Measurements from ENCODE around the gene RASGEF1B. TPM values are rescaled to one million over a fixed set of nuclear protein-coding genes. Genes with fewer than 3 reads are reported as not detected.

RASGEF1B gene
- total RNA-seq = 0.10 and 0.88 TPM in 2 replicates

GRCh38 chr4:81471588-81472280 lies at the start of gene RASGEF1B:
Gene RASGEF1B (minus strand): TSS chr4:81471907. CDS start chr4:81459508, 12,399 bp downstream.
- DNase-seq (ENCODE audit: extremely low read depth, low read depth, low spot score) = no peak

GRCh38 chr4:81519856-81520255 lies 48.1 kb upstream of the RASGEF1B start:
- no peak for DNase-seq (ENCODE audit: extremely low read depth, low read depth, low spot score)

- DNase-seq (ENCODE audit: extremely low read depth, low read depth, low spot score) = no peak
These were observed 47.7 kb upstream of the RASGEF1B start for GRCh38 chr4:81519427-81519773.

- no peak for DNase-seq (ENCODE audit: extremely low read depth, low read depth, low spot score)
These were observed 47.2 kb upstream of the RASGEF1B start for GRCh38 chr4:81518762-81519426.

- DNase-seq (ENCODE audit: extremely low read depth, low read depth, low spot score) = no peak
These were observed 44.5 kb upstream of the RASGEF1B start for GRCh38 chr4:81516241-81516640.

GRCh38 chr4:81512757-81513501 lies 41.2 kb upstream of the RASGEF1B start:
- no peak for DNase-seq (ENCODE audit: extremely low read depth, low read depth, low spot score)

GRCh38 chr4:81512001-81512756 lies 40.5 kb upstream of the RASGEF1B start:
- DNase-seq (ENCODE audit: extremely low read depth, low read depth, low spot score) = no peak

GRCh38 chr4:81510643-81511178 lies 39.0 kb upstream of the RASGEF1B start:
- no peak for DNase-seq (ENCODE audit: extremely low read depth, low read depth, low spot score)

GRCh38 chr4:81509822-81510221 lies 38.1 kb upstream of the RASGEF1B start:
- no peak for DNase-seq (ENCODE audit: extremely low read depth, low read depth, low spot score)

GRCh38 chr4:81509191-81509590 lies 37.5 kb upstream of the RASGEF1B start:
- no peak for DNase-seq (ENCODE audit: extremely low read depth, low read depth, low spot score)

- no peak for DNase-seq (ENCODE audit: extremely low read depth, low read depth, low spot score)
These were observed 36.9 kb upstream of the RASGEF1B start for GRCh38 chr4:81508411-81509185.

- DNase-seq (ENCODE audit: extremely low read depth, low read depth, low spot score) = no peak
These were observed 35.8 kb upstream of the RASGEF1B start for GRCh38 chr4:81507530-81507929.

- no peak for DNase-seq (ENCODE audit: extremely low read depth, low read depth, low spot score)
These were observed 35.0 kb upstream of the RASGEF1B start for GRCh38 chr4:81506731-81507130.

- no peak for DNase-seq (ENCODE audit: extremely low read depth, low read depth, low spot score)
These were observed 34.0 kb upstream of the RASGEF1B start for GRCh38 chr4:81505726-81506125.

GRCh38 chr4:81505004-81505598 lies 33.4 kb upstream of the RASGEF1B start:
- DNase-seq (ENCODE audit: extremely low read depth, low read depth, low spot score) = no peak

GRCh38 chr4:81504112-81505003 lies 32.7 kb upstream of the RASGEF1B start:
- DNase-seq (ENCODE audit: extremely low read depth, low read depth, low spot score) = no peak

GRCh38 chr4:81503586-81503985 lies 31.9 kb upstream of the RASGEF1B start:
- DNase-seq (ENCODE audit: extremely low read depth, low read depth, low spot score) = no peak

GRCh38 chr4:81502564-81502963 lies 30.9 kb upstream of the RASGEF1B start:
- DNase-seq (ENCODE audit: extremely low read depth, low read depth, low spot score) = no peak

- no peak for DNase-seq (ENCODE audit: extremely low read depth, low read depth, low spot score)
These were observed 28.1 kb upstream of the RASGEF1B start for GRCh38 chr4:81499840-81500239.

Data from glomerular endothelial cell (primary cell).